GM12801 (cell line): ENCODE data around the gene TPRKB.

Experiments used
- CTCF ChIP-seq: IDR thresholded peaks from one replicate; pipeline ENCODE4 v1.5.1; 2011; ENCODE audit warnings: control low read depth; ENCODE audit not compliant: insufficient read length; ENCODE audit errors: extremely low read depth

Gene TPRKB

GRCh38 chr2:73728043-73728442 is 9.1 kb downstream of the TPRKB start:
- TF ChIP-seq CTCF, result no peak

- no peak for TF ChIP-seq CTCF
Observed at GRCh38 chr2:73718851-73719621, 18.1 kb downstream of the TPRKB start.

GRCh38 chr2:73718421-73718820 is 18.7 kb downstream of the TPRKB start:
- TF ChIP-seq CTCF, result no peak

GRCh38 chr2:73717251-73717606 is 19.9 kb downstream of the TPRKB start:
- TF ChIP-seq CTCF, result no peak

GRCh38 chr2:73716543-73717250 is 20.4 kb downstream of the TPRKB start:
- no peak for TF ChIP-seq CTCF

GRCh38 chr2:73714091-73714490 is 23.1 kb downstream of the TPRKB start:
- no peak for TF ChIP-seq CTCF

- no peak for TF ChIP-seq CTCF
Observed at GRCh38 chr2:73708527-73708926, 28.6 kb downstream of the TPRKB start.
